Neural cell (in vitro differentiated cells): ENCODE measurements around the gene F11R. TPM values are rescaled to one million over a fixed set of nuclear protein-coding genes. Genes with fewer than 3 reads are reported as not detected.

Source experiments
- H2AFZ ChIP-seq: fragments of 200-600, 300-800 bp; sonication (generic), shearing (Covaris generic); 2 replicates; pipeline ENCODE4 v1.6.0; 2014; ENCODE audit warnings: low read depth, mild to moderate bottlenecking, antibody characterized with exemption, low read length, moderate library complexity
- H3F3A ChIP-seq: fragments of 200-600 bp; shearing (Covaris generic); 2 replicates; pipeline ENCODE4 v1.6.1; 2016; ENCODE audit warnings: mild to moderate bottlenecking, moderate library complexity, mixed read lengths, antibody characterized with exemption, low read length; ENCODE audit not compliant: insufficient read depth, poor library complexity, severe bottlenecking
- H3K27ac ChIP-seq: fragments of 200-600, 300-800 bp; sonication (generic), shearing (Covaris generic); 2 replicates; pipeline ENCODE4 v1.5.1; 2014; ENCODE audit warnings: mild to moderate bottlenecking, low read length, moderate library complexity
- H3K27me3 ChIP-seq: fragments of 300-800, 200-600 bp; sonication (generic), shearing (Covaris generic); 2 replicates; pipeline ENCODE4 v1.6.0; 2014; ENCODE audit warnings: mild to moderate bottlenecking, low read depth, low read length, moderate library complexity; ENCODE audit not compliant: insufficient read depth
- H3K36me3 ChIP-seq: fragments of 300-800, 200-600 bp; sonication (generic), shearing (Covaris generic); 2 replicates; pipeline ENCODE4 v1.5.1; 2014; ENCODE audit warnings: mild to moderate bottlenecking, antibody characterized with exemption, low read length, moderate library complexity; ENCODE audit not compliant: insufficient read depth
- H3K4me2 ChIP-seq: fragments of 300-800, 200-600 bp; sonication (generic), shearing (Covaris generic); 2 replicates; pipeline ENCODE4 v1.6.0; 2014; ENCODE audit warnings: mild to moderate bottlenecking, low read length
- H3K4me3 ChIP-seq: fragments of 300-800, 200-600 bp; sonication (generic), shearing (Covaris generic); 2 replicates; pipeline ENCODE4 v1.5.1; 2014; ENCODE audit warnings: mild to moderate bottlenecking, low read length, moderate library complexity
- H3K79me2 ChIP-seq: fragments of 200-600 bp; shearing (Covaris generic); replicated peaks from 2 replicates; pipeline ENCODE4 v1.6.0; 2014; ENCODE audit warnings: mild to moderate bottlenecking, low read length, moderate library complexity; ENCODE audit not compliant: insufficient read depth
- H3K9ac ChIP-seq: fragments of 300-800, 200-600 bp; sonication (generic), shearing (Covaris generic); 2 replicates; pipeline ENCODE4 v1.6.1; 2016; ENCODE audit warnings: mild to moderate bottlenecking, low read length, mixed read lengths
- H3K9me2 ChIP-seq: fragments of 200-600 bp; shearing (Covaris generic); 2 replicates; pipeline ENCODE4 v1.6.1; 2016; ENCODE audit warnings: mild to moderate bottlenecking, low read length, mixed read lengths; ENCODE audit not compliant: insufficient read depth
- H3K9me3 ChIP-seq: fragments of 200-600, 300-800 bp; sonication (generic), shearing (Covaris generic); 2 replicates; pipeline ENCODE4 v1.6.1; 2016; ENCODE audit warnings: mild to moderate bottlenecking, mixed run types, low read length, moderate library complexity, mixed read lengths
- H4K20me1 ChIP-seq: fragments of 200-600 bp; shearing (Covaris generic); 2 replicates; pipeline ENCODE4 v1.6.1; 2016; ENCODE audit warnings: mild to moderate bottlenecking, mixed run types; ENCODE audit not compliant: insufficient read depth
- EP300 ChIP-seq: fragments of 450-650 bp; conservative IDR thresholded peaks from 2 replicates; pipeline ENCODE4 v1.6.1; 2014; ENCODE audit warnings: antibody characterized with exemption, mild to moderate bottlenecking, moderate library complexity; ENCODE audit not compliant: poor library complexity, severe bottlenecking
- EZH2 ChIP-seq: fragments of 200-600, 300-800 bp; shearing (Covaris generic), sonication (generic); IDR thresholded peaks from 2 replicates; pipeline ENCODE4 v1.6.1; 2014; ENCODE audit warnings: antibody characterized with exemption, low read length, borderline replicate concordance, mild to moderate bottlenecking; ENCODE audit not compliant: insufficient read depth, poor library complexity, severe bottlenecking
- MXI1 ChIP-seq: fragments of 450-650 bp; conservative IDR thresholded peaks from 2 replicates; pipeline ENCODE4 v1.6.1; 2014; ENCODE audit warnings: antibody characterized with exemption, mild to moderate bottlenecking; ENCODE audit not compliant: poor library complexity, severe bottlenecking
- POLR2AphosphoS5 ChIP-seq: IDR thresholded peaks from 2 replicates; pipeline ENCODE4 v1.6.1; 2012
- RAD21 ChIP-seq: fragments of 450-650 bp; conservative IDR thresholded peaks from 2 replicates; pipeline ENCODE4 v1.6.1; 2014; ENCODE audit warnings: antibody characterized with exemption, mild to moderate bottlenecking, moderate library complexity
- SMC3 ChIP-seq: fragments of 450-650 bp; conservative IDR thresholded peaks from 2 replicates; pipeline ENCODE4 v1.6.1; 2014; ENCODE audit warnings: antibody characterized with exemption, mild to moderate bottlenecking, moderate library complexity; ENCODE audit not compliant: poor library complexity
- TAF1 ChIP-seq: IDR thresholded peaks from 2 replicates; pipeline ENCODE4 v1.6.1; 2012; ENCODE audit warnings: low read depth
- polyA plus RNA-seq: library from polyadenylated mRNA; depleted of rRNA; stranded (reverse); fragments of >200 nt; gene quantifications from 2 replicates; pipeline ENCODE4 v1.2.3, GENCODE V29; 2014
- TF ChIP-seq, protein P1 (sequence below): IDR thresholded peaks from 2 replicates; pipeline ENCODE4 v1.6.1; 2012; ENCODE audit warnings: borderline replicate concordance
- TF ChIP-seq, protein P2 (sequence below): fragments of 450-650 bp; IDR thresholded peaks from 2 replicates; pipeline ENCODE4 v1.5.1; 2014; ENCODE audit warnings: antibody characterized with exemption, mild to moderate bottlenecking, moderate library complexity; ENCODE audit not compliant: poor library complexity, severe bottlenecking

F11R gene
- polyA plus RNA-seq, 1 donor from 2014 or later, result 7.3 TPM

DNA sequence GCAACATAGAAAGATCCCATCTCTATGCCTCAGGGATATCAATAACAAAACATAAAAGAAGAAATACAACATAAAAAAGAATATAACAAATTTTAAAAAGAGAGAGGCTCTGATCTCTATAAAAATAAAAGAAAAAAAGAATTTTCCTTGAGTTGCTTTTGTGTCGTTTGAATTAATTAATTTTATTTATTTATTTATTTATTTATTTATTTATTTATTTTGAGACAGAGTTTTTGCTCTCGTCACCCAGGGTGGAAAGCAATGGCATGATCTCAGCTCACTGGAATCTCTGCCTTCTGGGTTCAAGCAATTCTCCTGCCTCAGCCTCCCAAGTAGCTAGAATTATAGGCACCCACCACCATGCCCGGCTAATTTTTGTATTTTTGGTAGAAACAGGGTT lies 8.5 kb downstream of the F11R start:
- H3K4me3 ChIP-seq, result no peak overlapping the region
- no peak overlapping the region for H3K4me2 ChIP-seq
- no peaks in the 10 kb centered on the region for H3K79me2 ChIP-seq
- no peaks in the 10 kb centered on the region for H3K27me3 ChIP-seq
- H2AFZ ChIP-seq, result no peak overlapping the region
- no peaks in the 10 kb centered on the region for H4K20me1 ChIP-seq
- no peaks in the 10 kb centered on the region for H3K9me2 ChIP-seq
- H3K27ac ChIP-seq, result no peak overlapping the region
- no peaks in the 10 kb centered on the region for H3K36me3 ChIP-seq
- TF ChIP-seq EP300, result no peak
- H3K9ac ChIP-seq, result no peak overlapping the region
- no peaks in the 10 kb centered on the region for H3K9me3 ChIP-seq
- H3F3A ChIP-seq, result no peaks in the 10 kb centered on the region

DNA sequence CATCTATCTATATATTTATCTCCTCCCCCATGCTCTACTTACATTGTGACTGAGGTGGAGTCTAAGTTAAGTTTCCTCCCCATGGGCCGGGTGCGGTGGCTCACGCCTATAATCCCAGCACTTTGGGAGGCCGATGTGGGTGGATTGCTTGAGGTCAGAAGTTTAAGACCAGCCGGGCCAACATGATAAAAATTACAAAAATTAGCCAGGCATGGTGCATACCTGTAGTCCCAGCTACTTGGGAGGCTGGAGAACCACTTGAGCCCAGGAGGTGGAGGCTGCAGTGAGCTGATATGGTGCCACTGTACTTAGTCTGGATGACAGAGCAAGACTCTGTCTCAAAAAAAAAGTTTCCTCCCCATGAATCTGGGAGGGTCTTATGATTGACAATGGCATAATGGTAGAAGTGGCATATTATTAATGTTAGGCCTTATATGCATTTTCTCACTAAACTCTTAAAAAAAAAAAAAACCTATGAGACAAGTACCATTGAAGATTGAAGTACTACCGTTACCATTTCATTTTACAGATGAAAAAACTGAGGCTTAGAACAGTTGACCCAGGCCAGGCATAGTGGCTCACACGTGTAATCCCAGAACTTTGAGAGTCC lies 11.2 kb downstream of the F11R start:
- Histone ChIP-seq H3F3A (no peaks in the 10 kb centered on the region), H3K4me3 (no peak overlapping the region), H3K27ac (no peak overlapping the region), H3K27me3 (no peaks in the 10 kb centered on the region), H3K36me3 (no peaks in the 10 kb centered on the region), H3K9me2 (no peaks in the 10 kb centered on the region), H3K4me2 (no peak overlapping the region), H2AFZ (no peak overlapping the region), H4K20me1 (no peaks in the 10 kb centered on the region), H3K9me3 (no peaks in the 10 kb centered on the region), H3K79me2 (no peaks in the 10 kb centered on the region), H3K9ac (no peak overlapping the region)
- no peak for TF ChIP-seq TAF1
- TF ChIP-seq MXI1, result no peak
- no peak for TF ChIP-seq POLR2AphosphoS5
- TF ChIP-seq EZH2, result no peak
- TF ChIP-seq, protein P1, sequence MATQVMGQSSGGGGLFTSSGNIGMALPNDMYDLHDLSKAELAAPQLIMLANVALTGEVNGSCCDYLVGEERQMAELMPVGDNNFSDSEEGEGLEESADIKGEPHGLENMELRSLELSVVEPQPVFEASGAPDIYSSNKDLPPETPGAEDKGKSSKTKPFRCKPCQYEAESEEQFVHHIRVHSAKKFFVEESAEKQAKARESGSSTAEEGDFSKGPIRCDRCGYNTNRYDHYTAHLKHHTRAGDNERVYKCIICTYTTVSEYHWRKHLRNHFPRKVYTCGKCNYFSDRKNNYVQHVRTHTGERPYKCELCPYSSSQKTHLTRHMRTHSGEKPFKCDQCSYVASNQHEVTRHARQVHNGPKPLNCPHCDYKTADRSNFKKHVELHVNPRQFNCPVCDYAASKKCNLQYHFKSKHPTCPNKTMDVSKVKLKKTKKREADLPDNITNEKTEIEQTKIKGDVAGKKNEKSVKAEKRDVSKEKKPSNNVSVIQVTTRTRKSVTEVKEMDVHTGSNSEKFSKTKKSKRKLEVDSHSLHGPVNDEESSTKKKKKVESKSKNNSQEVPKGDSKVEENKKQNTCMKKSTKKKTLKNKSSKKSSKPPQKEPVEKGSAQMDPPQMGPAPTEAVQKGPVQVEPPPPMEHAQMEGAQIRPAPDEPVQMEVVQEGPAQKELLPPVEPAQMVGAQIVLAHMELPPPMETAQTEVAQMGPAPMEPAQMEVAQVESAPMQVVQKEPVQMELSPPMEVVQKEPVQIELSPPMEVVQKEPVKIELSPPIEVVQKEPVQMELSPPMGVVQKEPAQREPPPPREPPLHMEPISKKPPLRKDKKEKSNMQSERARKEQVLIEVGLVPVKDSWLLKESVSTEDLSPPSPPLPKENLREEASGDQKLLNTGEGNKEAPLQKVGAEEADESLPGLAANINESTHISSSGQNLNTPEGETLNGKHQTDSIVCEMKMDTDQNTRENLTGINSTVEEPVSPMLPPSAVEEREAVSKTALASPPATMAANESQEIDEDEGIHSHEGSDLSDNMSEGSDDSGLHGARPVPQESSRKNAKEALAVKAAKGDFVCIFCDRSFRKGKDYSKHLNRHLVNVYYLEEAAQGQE, result no peak
- no peak for TF ChIP-seq EP300
- TF ChIP-seq RAD21, result no peak
- TF ChIP-seq, protein P2, sequence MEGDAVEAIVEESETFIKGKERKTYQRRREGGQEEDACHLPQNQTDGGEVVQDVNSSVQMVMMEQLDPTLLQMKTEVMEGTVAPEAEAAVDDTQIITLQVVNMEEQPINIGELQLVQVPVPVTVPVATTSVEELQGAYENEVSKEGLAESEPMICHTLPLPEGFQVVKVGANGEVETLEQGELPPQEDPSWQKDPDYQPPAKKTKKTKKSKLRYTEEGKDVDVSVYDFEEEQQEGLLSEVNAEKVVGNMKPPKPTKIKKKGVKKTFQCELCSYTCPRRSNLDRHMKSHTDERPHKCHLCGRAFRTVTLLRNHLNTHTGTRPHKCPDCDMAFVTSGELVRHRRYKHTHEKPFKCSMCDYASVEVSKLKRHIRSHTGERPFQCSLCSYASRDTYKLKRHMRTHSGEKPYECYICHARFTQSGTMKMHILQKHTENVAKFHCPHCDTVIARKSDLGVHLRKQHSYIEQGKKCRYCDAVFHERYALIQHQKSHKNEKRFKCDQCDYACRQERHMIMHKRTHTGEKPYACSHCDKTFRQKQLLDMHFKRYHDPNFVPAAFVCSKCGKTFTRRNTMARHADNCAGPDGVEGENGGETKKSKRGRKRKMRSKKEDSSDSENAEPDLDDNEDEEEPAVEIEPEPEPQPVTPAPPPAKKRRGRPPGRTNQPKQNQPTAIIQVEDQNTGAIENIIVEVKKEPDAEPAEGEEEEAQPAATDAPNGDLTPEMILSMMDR, result no peak
- no peak for TF ChIP-seq SMC3
